LNCAP (cell line): ENCODE results near the gene IFRD2.

Experiments
- CTCF ChIP-seq: fragments of 450-650 bp; IDR thresholded peaks from 2 replicates; pipeline ENCODE4 v1.5.1; 2017; ENCODE audit warnings: mild to moderate bottlenecking

IFRD2 gene

GRCh38 chr3:50255251-50255615, 37.0 kb downstream of the IFRD2 start:
- no peak for TF ChIP-seq CTCF

- no peak for TF ChIP-seq CTCF
Measured at GRCh38 chr3:50254577-50255250, 37.5 kb downstream of the IFRD2 start.

- TF ChIP-seq CTCF = no peak
Measured at GRCh38 chr3:50251220-50251619, 41.0 kb downstream of the IFRD2 start.

- no peak for TF ChIP-seq CTCF
Measured at GRCh38 chr3:50250514-50250913, 41.7 kb downstream of the IFRD2 start.

- no peak for TF ChIP-seq CTCF
Measured at GRCh38 chr3:50249457-50249856, 42.8 kb downstream of the IFRD2 start.

GRCh38 chr3:50248387-50248786, 43.8 kb downstream of the IFRD2 start:
- no peak for TF ChIP-seq CTCF

GRCh38 chr3:50246517-50246954, 45.7 kb downstream of the IFRD2 start:
- TF ChIP-seq CTCF = peak; percentile 66
